Measurements from ENCODE around the gene SPIN1.

Gene SPIN1

DNA sequence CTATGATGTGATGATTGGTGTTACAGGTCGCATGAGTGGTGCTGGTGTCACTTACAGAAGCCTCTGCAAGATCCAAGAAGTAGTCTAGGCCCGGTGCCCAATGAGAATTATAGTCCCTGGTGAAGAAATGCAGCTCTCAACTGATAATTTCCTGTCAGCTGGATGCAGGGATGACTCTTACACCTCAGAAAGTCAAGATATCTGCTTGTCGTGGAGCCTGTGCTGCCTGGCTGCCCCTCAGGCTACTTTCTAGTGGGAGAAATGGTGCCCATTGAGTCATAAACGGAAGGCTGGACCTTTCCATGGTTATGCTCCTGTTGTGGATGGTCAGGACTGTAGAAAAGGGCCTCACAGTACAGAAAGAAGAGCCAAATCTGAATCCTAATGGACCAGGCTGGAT, 99.9 kb downstream of the SPIN1 start:
- Histone ChIP-seq H3K4me1 (ENCODE audit: control insufficient read depth, insufficient read depth, low read length) (no peaks in the 10 kb centered on the region), H3K4me3 (ENCODE audit: low read length) (no peak overlapping the region), H3K27ac (ENCODE audit: low read depth, low read length) (no peak overlapping the region), H3K27me3 (ENCODE audit: control insufficient read depth, insufficient read depth, low read length) (no peaks in the 10 kb centered on the region), H3K36me3 (ENCODE audit: control insufficient read depth, insufficient read depth, low read length) (no peaks in the 10 kb centered on the region), H3K9ac (ENCODE audit: low read length) (no peak overlapping the region)

DNA sequence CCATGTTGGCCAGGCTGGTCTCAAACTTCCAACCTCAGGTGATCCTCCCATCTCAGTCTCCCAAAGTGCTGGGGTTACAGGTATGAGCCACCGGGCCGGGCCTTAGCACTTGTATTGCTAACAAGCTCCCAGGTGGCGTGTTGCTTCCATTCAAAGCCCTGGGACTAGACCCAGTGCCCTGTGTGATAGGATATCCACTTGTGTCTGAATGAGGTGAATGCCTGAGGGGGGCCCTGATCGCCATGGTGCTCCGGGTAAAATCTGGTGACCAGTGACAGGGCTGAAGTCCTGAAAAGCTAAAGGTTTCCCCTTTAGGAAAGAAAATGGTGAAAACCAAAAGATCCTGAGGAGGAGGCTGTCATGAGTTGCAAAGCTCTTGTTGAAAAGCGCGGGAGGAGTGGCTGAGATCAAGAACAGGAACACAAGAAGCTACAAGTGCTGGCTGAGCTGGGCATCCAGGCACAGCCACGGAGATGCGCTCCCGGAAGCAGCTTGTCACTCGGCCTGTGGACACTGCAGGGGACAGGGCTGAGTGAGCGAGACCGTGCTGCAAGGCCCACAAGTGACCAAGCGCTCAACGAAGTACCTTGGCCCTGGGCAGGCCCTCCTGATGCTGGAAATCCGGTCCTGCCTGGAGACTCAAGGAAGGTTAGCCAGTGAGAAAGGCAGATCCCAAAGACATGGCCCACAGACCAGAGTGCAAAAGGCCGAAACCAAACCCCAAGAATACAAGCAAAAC, 106.9 kb downstream of the SPIN1 start:
- no peaks in the 10 kb centered on the region for H3K27me3 ChIP-seq (ENCODE audit: control insufficient read depth, insufficient read depth, low read length)
- no peak overlapping the region for H3K4me3 ChIP-seq (ENCODE audit: low read length)
- no peak overlapping the region for H3K9ac ChIP-seq (ENCODE audit: low read length)
- no peak overlapping the region for H3K27ac ChIP-seq (ENCODE audit: low read depth, low read length)
- H3K4me1 ChIP-seq (ENCODE audit: control insufficient read depth, insufficient read depth, low read length) = no peaks in the 10 kb centered on the region
- H3K36me3 ChIP-seq (ENCODE audit: control insufficient read depth, insufficient read depth, low read length) = no peaks in the 10 kb centered on the region

DNA sequence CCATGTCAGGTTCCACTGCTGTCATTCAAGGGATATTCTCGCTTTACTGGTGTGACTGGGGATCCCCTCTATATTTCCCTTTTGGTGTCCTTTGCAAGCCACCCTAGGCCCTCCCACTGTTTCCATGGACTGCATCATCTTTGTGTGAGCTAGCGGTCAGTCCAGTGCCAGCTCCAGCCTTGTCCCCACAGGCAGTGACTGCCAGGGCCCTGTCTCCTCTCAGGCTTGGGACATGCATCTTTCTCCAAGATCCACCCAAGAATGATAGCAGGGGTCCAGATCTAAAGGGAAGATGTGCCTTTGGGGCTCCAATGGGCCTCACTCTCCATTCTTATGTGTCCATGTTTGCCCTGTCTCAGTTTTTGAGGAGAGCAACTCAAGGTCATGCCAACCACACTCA, 109.0 kb downstream of the SPIN1 start:
- Histone ChIP-seq H3K9ac (ENCODE audit: low read length) (no peak overlapping the region), H3K4me3 (ENCODE audit: low read length) (no peak overlapping the region), H3K36me3 (ENCODE audit: control insufficient read depth, insufficient read depth, low read length) (no peaks in the 10 kb centered on the region), H3K27me3 (ENCODE audit: control insufficient read depth, insufficient read depth, low read length) (no peaks in the 10 kb centered on the region), H3K27ac (ENCODE audit: low read depth, low read length) (no peak overlapping the region), H3K4me1 (ENCODE audit: control insufficient read depth, insufficient read depth, low read length) (no peaks in the 10 kb centered on the region)

DNA sequence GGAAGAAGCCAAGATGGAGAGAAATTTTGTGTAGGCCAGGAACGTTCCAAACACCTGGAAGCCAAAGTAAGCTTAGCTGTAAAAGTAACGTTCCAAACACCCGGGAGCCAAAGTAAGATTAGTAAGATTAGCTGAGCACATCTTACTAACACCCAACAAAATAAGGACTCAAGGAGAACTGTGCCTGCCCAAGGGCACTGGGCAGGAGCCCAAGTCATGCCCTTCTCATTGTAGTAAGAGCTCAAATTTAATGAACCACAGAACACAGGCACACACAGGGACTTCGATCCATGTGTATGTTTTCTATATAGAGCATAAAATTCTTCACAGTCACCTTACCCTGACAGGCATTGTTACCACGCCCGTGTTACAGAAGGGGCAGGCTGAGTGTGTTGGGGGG, 110.6 kb downstream of the SPIN1 start:
- Histone ChIP-seq H3K9ac (ENCODE audit: low read length) (no peak overlapping the region), H3K4me3 (ENCODE audit: low read length) (no peak overlapping the region), H3K27ac (ENCODE audit: low read depth, low read length) (no peak overlapping the region), H3K36me3 (ENCODE audit: control insufficient read depth, insufficient read depth, low read length) (no peaks in the 10 kb centered on the region), H3K27me3 (ENCODE audit: control insufficient read depth, insufficient read depth, low read length) (no peaks in the 10 kb centered on the region), H3K4me1 (ENCODE audit: control insufficient read depth, insufficient read depth, low read length) (no peaks in the 10 kb centered on the region)

DNA sequence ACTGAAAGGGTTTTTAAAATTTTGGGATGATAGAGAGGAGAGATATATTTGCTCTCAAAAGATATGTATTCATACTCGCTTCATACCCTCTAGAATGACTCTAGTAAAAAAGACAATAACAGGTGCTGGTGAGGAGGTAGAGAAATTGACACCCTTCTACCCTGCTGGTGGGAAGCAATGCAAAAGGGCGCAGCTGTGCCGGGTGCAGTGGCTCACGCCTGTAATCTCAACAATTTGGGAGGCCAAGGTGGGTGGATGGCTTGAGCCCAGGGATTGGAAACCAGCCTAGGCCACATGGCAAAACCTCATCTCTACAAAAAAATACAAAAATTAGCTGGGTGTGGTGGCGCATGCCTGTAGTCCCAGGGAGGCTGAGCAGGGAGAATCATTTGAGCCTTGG, 112.8 kb downstream of the SPIN1 start:
- no peaks in the 10 kb centered on the region for H3K27me3 ChIP-seq (ENCODE audit: control insufficient read depth, insufficient read depth, low read length)
- H3K4me1 ChIP-seq (ENCODE audit: control insufficient read depth, insufficient read depth, low read length) = no peaks in the 10 kb centered on the region
- no peak overlapping the region for H3K4me3 ChIP-seq (ENCODE audit: low read length)
- no peak overlapping the region for H3K9ac ChIP-seq (ENCODE audit: low read length)
- H3K27ac ChIP-seq (ENCODE audit: low read depth, low read length) = no peak overlapping the region
- no peaks in the 10 kb centered on the region for H3K36me3 ChIP-seq (ENCODE audit: control insufficient read depth, insufficient read depth, low read length)

DNA sequence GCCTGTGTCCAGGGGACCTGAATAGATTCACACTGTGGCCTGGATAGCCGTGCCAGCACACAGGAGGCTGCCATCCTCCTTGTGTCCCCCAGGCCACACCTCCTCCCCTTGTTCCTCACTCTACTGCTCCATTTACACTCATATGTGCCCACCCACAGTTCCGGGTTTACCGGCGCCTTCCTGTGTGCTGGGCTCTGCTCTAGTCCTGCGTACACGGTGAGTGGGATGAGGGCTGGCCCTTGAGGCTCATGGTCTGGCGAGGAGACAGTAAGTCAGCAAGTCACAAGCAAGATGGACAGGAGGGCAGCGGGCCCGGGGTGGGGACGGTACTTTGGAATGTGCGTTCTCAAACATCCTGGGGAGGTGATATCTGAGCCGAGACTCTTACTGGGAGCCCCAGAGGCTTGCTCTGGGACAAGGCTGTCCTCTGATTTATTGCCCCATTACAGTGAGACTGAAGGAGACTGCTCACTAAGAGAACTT, 114.3 kb downstream of the SPIN1 start:
- Histone ChIP-seq H3K9ac (ENCODE audit: low read length) (no peak overlapping the region), H3K4me1 (ENCODE audit: control insufficient read depth, insufficient read depth, low read length) (no peaks in the 10 kb centered on the region), H3K27me3 (ENCODE audit: control insufficient read depth, insufficient read depth, low read length) (no peaks in the 10 kb centered on the region), H3K36me3 (ENCODE audit: control insufficient read depth, insufficient read depth, low read length) (no peaks in the 10 kb centered on the region), H3K27ac (ENCODE audit: low read depth, low read length) (no peak overlapping the region), H3K4me3 (ENCODE audit: low read length) (no peak overlapping the region)

DNA sequence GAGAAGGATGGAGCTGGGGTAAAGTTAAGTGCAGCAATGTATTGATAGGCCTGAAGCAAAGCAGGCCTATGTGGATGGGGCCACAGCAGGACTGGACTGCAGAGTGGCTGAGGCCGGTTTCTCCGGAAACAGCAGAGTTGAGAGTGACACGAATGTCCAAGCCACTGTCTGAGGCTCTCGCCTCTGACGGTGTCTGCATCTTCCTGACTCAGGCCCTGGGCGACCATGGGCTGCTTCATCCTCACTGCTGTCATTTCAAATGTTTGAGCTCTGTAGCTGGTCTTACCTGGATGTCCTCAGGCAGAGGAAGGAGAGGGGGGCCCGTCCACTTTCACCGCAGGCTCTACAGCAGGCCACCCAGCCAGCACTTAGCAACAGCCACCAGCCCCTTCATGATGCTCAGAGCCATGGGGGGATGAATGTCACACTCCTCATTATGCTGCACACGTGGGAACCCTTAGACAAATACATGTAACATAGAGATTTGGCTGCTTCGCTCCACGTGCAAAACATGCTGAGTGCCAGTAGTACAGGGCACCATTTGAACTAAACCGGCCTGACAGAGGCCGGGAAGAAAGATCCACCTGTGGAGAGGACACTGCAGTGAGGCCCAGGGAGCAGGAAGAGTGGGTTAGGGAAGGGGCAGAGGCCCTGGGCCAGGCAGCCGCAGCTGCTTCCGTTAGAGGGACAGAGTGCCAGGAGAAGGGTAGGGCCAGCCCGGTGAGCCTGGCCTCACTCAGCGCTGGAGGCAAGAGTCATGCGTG, 115.0 kb downstream of the SPIN1 start:
- H3K36me3 ChIP-seq (ENCODE audit: control insufficient read depth, insufficient read depth, low read length) = no peaks in the 10 kb centered on the region
- no peak overlapping the region for H3K9ac ChIP-seq (ENCODE audit: low read length)
- no peak overlapping the region for H3K4me3 ChIP-seq (ENCODE audit: low read length)
- H3K27me3 ChIP-seq (ENCODE audit: control insufficient read depth, insufficient read depth, low read length) = no peaks in the 10 kb centered on the region
- H3K4me1 ChIP-seq (ENCODE audit: control insufficient read depth, insufficient read depth, low read length) = no peaks in the 10 kb centered on the region
- H3K27ac ChIP-seq (ENCODE audit: low read depth, low read length) = no peak overlapping the region

DNA sequence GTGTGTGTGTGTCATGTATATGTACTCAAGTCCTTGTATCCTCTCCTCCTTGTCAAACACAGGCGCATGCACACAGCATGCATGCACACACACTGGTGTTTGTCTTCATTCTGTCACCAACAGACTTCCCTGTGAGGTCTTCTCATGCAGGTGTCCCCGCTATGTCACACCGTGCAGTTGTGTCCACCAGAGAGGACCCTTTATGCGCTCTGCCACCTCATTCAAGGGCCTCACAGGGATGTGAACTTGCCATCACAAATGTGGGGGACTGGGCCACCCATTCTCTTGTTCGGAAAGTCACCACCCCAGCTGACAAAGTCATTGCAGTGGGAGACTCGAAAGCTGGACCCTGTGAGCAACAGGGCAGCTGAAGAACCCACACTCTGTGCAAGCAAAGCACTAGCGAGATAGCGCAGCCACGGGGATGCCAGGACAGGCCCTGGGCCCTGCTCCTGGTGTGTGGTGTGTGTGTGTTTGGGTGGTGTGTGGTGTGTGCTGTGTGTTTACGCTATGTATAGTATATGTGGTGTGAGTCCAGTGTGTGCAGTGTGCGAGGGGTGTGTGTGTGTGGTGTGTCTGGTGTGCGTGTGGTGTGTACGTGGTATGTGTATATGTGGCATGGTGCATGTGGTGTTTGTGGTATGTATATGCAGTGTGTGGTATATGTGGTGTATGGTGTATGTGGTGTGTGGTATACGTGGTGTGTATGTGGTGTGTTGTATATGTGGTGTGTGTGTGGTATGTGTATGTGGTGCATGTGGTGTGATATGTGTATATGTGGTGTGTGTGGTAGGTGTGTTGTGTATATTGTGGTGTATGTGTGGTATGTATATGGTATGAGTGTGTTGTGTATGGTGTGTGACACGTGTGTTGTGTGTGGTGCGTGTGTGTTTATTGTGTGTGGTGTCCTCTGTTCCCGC, 115.9 kb downstream of the SPIN1 start:
- no peak overlapping the region for H3K4me3 ChIP-seq (ENCODE audit: low read length)
- no peaks in the 10 kb centered on the region for H3K4me1 ChIP-seq (ENCODE audit: control insufficient read depth, insufficient read depth, low read length)
- H3K27me3 ChIP-seq (ENCODE audit: control insufficient read depth, insufficient read depth, low read length) = no peaks in the 10 kb centered on the region
- no peak overlapping the region for H3K9ac ChIP-seq (ENCODE audit: low read length)
- H3K36me3 ChIP-seq (ENCODE audit: control insufficient read depth, insufficient read depth, low read length) = no peaks in the 10 kb centered on the region
- no peak overlapping the region for H3K27ac ChIP-seq (ENCODE audit: low read depth, low read length)

DNA sequence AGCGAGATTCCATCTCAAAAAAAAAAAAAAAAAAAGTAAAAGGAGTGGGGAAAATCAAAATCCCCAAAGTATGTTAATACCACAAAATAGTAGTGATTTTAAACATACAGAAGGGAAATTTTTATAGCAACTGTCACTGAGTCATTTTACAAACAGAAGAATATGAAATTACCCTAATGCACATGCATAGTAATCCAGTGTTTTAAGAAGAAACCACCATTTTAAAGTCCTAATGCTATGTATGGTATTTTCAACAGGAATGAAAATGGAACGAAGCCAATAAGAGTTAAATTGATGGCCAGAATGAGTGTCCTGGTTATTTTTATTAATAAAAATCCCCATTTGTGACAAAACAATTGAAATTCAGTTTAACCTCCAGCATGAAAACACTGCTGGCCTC, 120.1 kb downstream of the SPIN1 start:
- H3K36me3 ChIP-seq (ENCODE audit: control insufficient read depth, insufficient read depth, low read length) = no peaks in the 10 kb centered on the region
- H3K9ac ChIP-seq (ENCODE audit: low read length) = no peak overlapping the region
- no peaks in the 10 kb centered on the region for H3K27me3 ChIP-seq (ENCODE audit: control insufficient read depth, insufficient read depth, low read length)
- H3K4me3 ChIP-seq (ENCODE audit: low read length) = no peak overlapping the region
- no peaks in the 10 kb centered on the region for H3K4me1 ChIP-seq (ENCODE audit: control insufficient read depth, insufficient read depth, low read length)
- no peak overlapping the region for H3K27ac ChIP-seq (ENCODE audit: low read depth, low read length)

DNA sequence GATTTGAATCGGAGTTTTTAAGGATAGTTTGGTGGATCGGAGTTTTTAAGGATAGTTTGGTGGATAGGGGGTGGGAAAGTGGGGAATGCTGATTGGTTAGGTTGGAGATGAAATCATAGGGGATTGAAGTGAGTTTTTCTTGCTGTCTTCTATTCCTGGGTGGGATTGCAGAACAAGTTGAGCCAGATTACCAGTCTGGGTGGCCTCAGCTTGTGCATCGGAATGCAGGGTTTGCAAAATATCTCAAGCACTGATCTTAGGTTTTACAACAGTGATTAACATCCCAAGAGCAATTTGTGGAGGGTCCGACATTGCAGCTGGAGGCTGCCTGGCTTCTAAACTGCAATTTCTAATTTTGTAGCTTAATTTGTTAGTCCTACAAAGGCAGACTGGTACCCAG, 123.7 kb downstream of the SPIN1 start:
- no peaks in the 10 kb centered on the region for H3K36me3 ChIP-seq (ENCODE audit: control insufficient read depth, insufficient read depth, low read length)
- H3K9ac ChIP-seq (ENCODE audit: low read length) = no peak overlapping the region
- H3K27ac ChIP-seq (ENCODE audit: low read depth, low read length) = no peak overlapping the region
- no peak overlapping the region for H3K4me3 ChIP-seq (ENCODE audit: low read length)
- H3K4me1 ChIP-seq (ENCODE audit: control insufficient read depth, insufficient read depth, low read length) = no peaks in the 10 kb centered on the region
- no peaks in the 10 kb centered on the region for H3K27me3 ChIP-seq (ENCODE audit: control insufficient read depth, insufficient read depth, low read length)

DNA sequence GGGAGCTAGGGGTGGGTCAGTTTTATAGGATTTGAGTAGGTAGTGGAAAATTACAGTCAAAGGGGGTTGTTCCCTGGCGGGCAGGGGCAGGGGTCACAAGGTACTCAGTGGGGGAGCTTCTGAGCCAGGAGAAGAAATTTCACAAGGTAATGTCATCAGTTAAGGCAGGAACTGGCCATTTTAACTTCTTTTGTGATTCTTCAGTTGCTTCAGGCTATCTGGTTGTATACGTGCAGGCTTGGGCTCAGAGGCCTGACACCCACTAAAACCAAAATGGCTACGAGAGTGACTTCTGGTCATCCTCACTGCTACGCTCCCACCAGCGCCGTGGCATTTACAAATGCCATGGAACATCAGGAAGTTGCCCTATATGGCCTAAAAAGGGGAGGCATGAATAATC, 126.0 kb downstream of the SPIN1 start:
- Histone ChIP-seq H3K4me1 (ENCODE audit: control insufficient read depth, insufficient read depth, low read length) (no peaks in the 10 kb centered on the region), H3K4me3 (ENCODE audit: low read length) (no peak overlapping the region), H3K36me3 (ENCODE audit: control insufficient read depth, insufficient read depth, low read length) (no peaks in the 10 kb centered on the region), H3K9ac (ENCODE audit: low read length) (no peak overlapping the region), H3K27me3 (ENCODE audit: control insufficient read depth, insufficient read depth, low read length) (no peaks in the 10 kb centered on the region), H3K27ac (ENCODE audit: low read depth, low read length) (no peak overlapping the region)

DNA sequence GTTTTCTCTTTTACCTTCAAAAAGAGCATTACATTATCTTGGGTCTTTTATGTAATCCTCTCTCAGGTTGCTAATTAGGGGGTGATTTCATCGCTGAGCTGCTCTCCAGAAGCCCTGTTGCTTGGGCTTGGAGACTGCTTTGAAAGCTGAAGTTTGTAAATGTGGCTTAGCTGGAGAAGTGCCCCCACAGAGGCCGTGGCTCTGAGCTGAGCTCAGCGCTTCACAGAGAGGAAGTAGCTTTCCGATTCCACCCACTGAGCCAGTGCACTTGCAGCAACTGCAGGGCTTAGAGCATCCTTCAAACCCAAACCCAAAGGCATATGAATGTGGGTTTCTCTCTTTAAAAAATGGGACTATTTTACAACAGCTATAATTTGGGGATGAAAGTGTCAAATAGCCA, 133.1 kb downstream of the SPIN1 start:
- Histone ChIP-seq H3K27ac (ENCODE audit: low read depth, low read length) (no peak overlapping the region), H3K9ac (ENCODE audit: low read length) (no peak overlapping the region), H3K36me3 (ENCODE audit: control insufficient read depth, insufficient read depth, low read length) (no peaks in the 10 kb centered on the region), H3K27me3 (ENCODE audit: control insufficient read depth, insufficient read depth, low read length) (no peaks in the 10 kb centered on the region), H3K4me1 (ENCODE audit: control insufficient read depth, insufficient read depth, low read length) (no peaks in the 10 kb centered on the region), H3K4me3 (ENCODE audit: low read length) (no peak overlapping the region)

Measured in rectal smooth muscle tissue (tissue), 1 donor.